Neutrophil (primary cell): Measurements from ENCODE around the gene TENT4A.

Source experiments
- H3K27ac ChIP-seq: fragments of 200-600 bp; sonication (generic); 2 replicates; pipeline ENCODE4 v1.5.1; 2016; ENCODE audit warnings: mild to moderate bottlenecking, moderate library complexity
- H3K27me3 ChIP-seq: fragments of 200-600 bp; sonication (generic); 2 replicates; pipeline ENCODE4 v1.6.0; 2016; ENCODE audit warnings: mild to moderate bottlenecking
- H3K36me3 ChIP-seq: fragments of 200-600 bp; sonication (generic); 2 replicates; pipeline ENCODE4 v1.5.1; 2017
- H3K4me1 ChIP-seq, 2 experiments: fragments of 200-600 bp in 1 of 2; sonication (generic) in 1 of 2; 1 replicate in 1 of 2; 2 replicates in 1 of 2; pipeline versions ENCODE4 v1.5.1 to v1.6.1; 2013 to 2016; ENCODE audit warnings: low read depth in 1 of 2, low read length in 1 of 2, mild to moderate bottlenecking in 1 of 2, moderate library complexity in 1 of 2; ENCODE audit not compliant: control insufficient read depth in 1 of 2, insufficient read depth in 1 of 2
- H3K4me3 ChIP-seq, 2 experiments: fragments of 200-600 bp in 1 of 2; sonication (generic) in 1 of 2; 1 replicate in 1 of 2; 2 replicates in 1 of 2; pipeline ENCODE4 v1.5.1; 2013 to 2016; ENCODE audit warnings: low read depth in 1 of 2, low read length in 1 of 2, mild to moderate bottlenecking in 1 of 2, moderate library complexity in 1 of 2
- H3K9me3 ChIP-seq: fragments of 200-600 bp; sonication (generic); 2 replicates; pipeline ENCODE4 v1.5.1; 2016
- TF ChIP-seq, protein P1 (sequence below): fragments of 200-600 bp; sonication (generic); IDR thresholded peaks from 2 replicates; pipeline ENCODE4 v1.5.1; 2016; ENCODE audit warnings: antibody characterized with exemption

TENT4A gene

DNA sequence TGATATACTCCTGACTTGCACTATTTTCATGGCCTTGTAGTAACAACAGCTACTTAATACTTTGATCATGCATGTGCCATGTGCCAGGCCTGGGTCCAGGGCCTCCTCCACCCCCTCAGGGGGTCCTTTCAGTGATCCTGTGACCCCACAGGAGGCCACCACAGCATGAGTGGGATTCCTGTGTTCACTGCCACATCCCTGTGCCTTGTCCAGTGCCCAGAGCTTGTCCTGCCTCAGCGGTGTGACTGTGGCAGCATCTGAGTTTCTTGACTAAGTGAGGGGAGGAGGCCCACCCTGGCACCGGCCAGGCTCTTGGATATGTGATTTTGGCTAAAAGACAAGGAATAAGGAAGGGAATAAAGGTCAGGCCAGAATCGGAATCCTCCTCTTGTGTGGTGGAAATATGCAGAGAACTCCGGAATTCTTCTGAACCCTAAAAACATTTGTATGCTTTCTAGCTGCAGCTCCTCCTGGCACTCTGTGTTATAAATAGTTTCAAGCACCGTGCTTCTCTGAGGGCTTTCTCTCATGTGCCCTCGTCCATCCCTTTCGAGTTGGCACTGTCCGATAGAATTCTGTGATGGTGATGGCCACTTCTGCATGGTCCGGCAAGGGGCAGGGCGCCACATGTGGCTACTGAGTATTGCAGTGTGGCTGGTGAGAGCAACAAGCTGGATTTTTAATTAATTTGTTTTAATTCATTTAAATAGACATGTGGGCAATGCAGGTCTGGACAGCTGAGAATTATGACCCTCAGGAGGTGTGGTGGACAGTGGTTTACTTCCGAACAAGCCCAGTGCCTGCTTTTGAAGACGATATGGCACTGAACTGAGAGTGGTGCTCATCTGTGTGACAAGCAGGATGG is 31.8 kb downstream of the TENT4A start:
- Histone ChIP-seq H3K27me3 (no peaks in the 10 kb centered on the region), H3K27ac (no peak overlapping the region), H3K36me3 (peaks cover 82% of the 10 kb centered on the region), H3K9me3 (no peaks in the 10 kb centered on the region), H3K4me3 (no peak overlapping the region), H3K4me1 (no peaks in the 10 kb centered on the region)
- TF ChIP-seq, protein P1, sequence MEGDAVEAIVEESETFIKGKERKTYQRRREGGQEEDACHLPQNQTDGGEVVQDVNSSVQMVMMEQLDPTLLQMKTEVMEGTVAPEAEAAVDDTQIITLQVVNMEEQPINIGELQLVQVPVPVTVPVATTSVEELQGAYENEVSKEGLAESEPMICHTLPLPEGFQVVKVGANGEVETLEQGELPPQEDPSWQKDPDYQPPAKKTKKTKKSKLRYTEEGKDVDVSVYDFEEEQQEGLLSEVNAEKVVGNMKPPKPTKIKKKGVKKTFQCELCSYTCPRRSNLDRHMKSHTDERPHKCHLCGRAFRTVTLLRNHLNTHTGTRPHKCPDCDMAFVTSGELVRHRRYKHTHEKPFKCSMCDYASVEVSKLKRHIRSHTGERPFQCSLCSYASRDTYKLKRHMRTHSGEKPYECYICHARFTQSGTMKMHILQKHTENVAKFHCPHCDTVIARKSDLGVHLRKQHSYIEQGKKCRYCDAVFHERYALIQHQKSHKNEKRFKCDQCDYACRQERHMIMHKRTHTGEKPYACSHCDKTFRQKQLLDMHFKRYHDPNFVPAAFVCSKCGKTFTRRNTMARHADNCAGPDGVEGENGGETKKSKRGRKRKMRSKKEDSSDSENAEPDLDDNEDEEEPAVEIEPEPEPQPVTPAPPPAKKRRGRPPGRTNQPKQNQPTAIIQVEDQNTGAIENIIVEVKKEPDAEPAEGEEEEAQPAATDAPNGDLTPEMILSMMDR, result no peak

DNA sequence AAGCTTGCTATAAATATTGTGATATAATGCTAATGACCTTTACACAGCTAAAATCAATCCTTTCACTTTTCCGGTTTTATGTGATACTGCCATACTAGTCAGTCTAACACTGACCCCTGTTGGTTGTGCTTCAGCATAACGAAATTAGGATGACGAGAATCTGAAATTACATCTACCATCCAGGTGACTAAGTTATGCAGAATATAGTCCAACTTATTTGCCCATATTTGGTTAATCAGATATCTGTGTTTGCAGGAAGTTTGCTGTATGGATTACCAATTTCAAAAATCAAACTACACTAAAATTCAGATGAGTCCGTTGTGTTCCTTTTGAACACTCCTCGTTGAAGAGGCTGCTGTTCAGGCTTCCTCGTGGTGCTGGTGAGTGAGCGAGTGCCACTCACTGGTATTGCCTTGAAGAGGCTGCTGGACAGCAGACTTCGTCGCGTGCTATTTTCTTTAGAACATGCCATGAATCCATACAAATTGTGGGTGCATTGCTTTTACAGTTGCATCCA is 32.5 kb downstream of the TENT4A start:
- H3K27me3 ChIP-seq, result no peaks in the 10 kb centered on the region
- H3K4me3 ChIP-seq, result no peak overlapping the region
- no peak overlapping the region for H3K27ac ChIP-seq
- H3K9me3 ChIP-seq, result no peaks in the 10 kb centered on the region
- peaks cover 82% of the 10 kb centered on the region for H3K36me3 ChIP-seq
- TF ChIP-seq, protein P1, result peak; percentile 25
- no peaks in the 10 kb centered on the region for H3K4me1 ChIP-seq

DNA sequence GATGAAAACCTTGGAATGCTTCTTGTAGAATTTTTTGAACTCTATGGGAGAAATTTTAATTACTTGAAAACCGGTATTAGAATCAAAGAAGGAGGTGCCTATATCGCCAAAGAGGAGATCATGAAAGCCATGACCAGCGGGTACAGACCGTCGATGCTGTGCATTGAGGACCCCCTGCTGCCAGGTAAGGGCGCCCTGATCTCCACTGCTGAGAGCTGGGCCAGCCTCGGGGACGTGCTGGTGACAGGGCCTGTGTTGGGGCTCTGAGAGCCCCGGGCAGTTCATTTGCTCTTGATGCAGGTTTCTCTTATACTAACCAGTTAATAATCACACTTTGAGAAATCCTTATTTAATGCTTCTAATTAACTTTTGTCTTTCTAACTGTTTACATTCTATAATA is 33.0 kb downstream of the TENT4A start:
- no peak overlapping the region for H3K27ac ChIP-seq

DNA sequence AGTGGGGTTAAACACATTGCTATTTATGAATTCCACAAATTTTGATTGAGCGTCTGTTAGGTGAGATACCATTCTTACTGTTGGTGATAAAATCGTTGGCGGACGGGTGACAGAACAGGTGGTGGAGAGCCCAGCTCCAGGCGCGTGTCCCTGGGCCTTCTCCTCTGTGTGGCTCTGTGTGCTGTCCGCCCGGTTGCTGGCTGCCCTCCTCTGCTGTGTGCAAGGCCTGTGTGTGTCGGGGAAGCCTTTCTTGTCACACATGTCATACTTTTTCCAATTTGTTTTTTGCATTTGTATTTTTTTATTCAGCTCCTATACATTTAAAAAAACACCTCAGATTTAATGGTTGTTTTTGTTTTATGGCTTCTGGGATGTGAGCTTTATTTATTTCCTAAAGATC is 33.9 kb downstream of the TENT4A start:
- no peak overlapping the region for H3K4me3 ChIP-seq
- H3K9me3 ChIP-seq, result no peaks in the 10 kb centered on the region
- H3K36me3 ChIP-seq, result peaks cover 85% of the 10 kb centered on the region
- no peak overlapping the region for H3K27ac ChIP-seq
- no peaks in the 10 kb centered on the region for H3K4me1 ChIP-seq
- H3K27me3 ChIP-seq, result no peaks in the 10 kb centered on the region
- TF ChIP-seq, protein P1, result no peak

More for the DNA sequence above, 33.0 kb downstream of the TENT4A start:
- H3K4me3 ChIP-seq, result no peak overlapping the region
- TF ChIP-seq, protein P1, result no peak
- no peaks in the 10 kb centered on the region for H3K27me3 ChIP-seq
- H3K36me3 ChIP-seq, result peaks cover 82% of the 10 kb centered on the region
- H3K9me3 ChIP-seq, result no peaks in the 10 kb centered on the region
- no peaks in the 10 kb centered on the region for H3K4me1 ChIP-seq

DNA sequence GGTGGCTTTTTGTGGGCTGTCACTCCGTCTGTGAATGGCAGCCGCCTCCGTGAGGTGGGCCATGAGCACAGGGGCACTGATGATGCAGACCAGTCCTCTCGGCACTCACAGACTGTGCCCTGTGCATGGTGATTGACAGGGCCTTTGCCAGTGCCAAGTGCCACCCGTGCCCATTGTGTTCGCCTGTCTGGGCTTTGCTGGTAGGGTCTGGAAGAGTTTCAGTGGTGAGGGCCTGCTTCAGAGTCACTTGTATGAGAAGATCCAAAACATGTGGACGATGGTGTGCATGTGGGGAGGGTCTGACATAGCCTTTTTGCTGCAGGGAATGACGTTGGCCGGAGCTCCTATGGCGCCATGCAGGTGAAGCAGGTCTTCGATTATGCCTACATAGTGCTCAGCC is 34.9 kb downstream of the TENT4A start:
- Histone ChIP-seq H3K9me3 (no peaks in the 10 kb centered on the region), H3K4me1 (no peaks in the 10 kb centered on the region), H3K36me3 (peaks cover 85% of the 10 kb centered on the region), H3K27ac (no peak overlapping the region), H3K27me3 (no peaks in the 10 kb centered on the region), H3K4me3 (no peak overlapping the region)
- TF ChIP-seq, protein P1, result no peak
